A549 (cell line): ENCODE measurements around the gene PIGZ. TPM values are rescaled to one million over a fixed set of nuclear protein-coding genes. Genes with fewer than 3 reads are reported as not detected.

Source experiments
- ATAC-seq, 2 experiments: fragments of 200-7000 bp in 1 of 2; fragments of >200 bp in 1 of 2; cut with Nextera tagmentation in 1 of 2; cut with Tn5 transposase in 1 of 2; 3 replicates each; pipeline versions ENCODE4 v1.8.0 to v1.9.1; 2018 to 2020; ENCODE audit warnings: mild to moderate bottlenecking in 1 of 2, moderate library complexity in 1 of 2
- CTCF ChIA-PET: fragments of 300-600 bp; sonication (Branson Sonifier 250); formaldehyde crosslinking; extraction: SDS; loops from one replicate; lab custom pipeline; 2021; ENCODE audit warnings: antibody characterized with exemption, inconsistent platforms; lab: Yijun Ruan, JAX
- POLR2A ChIA-PET: fragments of 350-600 bp; formaldehyde crosslinking; extraction: SDS; loops from one replicate; lab custom pipeline; 2021; ENCODE audit warnings: antibody characterized with exemption, inconsistent platforms; lab: Yijun Ruan, JAX
- DNase-seq, 2 experiments: peaks; one replicate each; pipeline versions ENCODE4 v3.0.0 to v3.0.0-alpha.2; 2011 to 2016; ENCODE audit warnings: low read depth in 1 of 2, low spot score in 1 of 2
- FAIRE-seq: peaks from 2 replicates; lab custom pipeline; 2011; peaks lifted over from hg19 to GRCh38; lab: Jason Lieb, UNC
- H3K27ac ChIP-seq, 2 experiments: fragments of >200 bp; sonication (Bioruptor Twin); formaldehyde crosslinking; 3 replicates each; pipeline ENCODE4 v1.5.1; 2016 to 2017
- H3K4me1 ChIP-seq: fragments of >200 bp; sonication (Bioruptor Twin); formaldehyde crosslinking; 3 replicates; pipeline ENCODE4 v1.6.1; 2016
- H3K4me2 ChIP-seq: fragments of >200 bp; sonication (Bioruptor Twin); formaldehyde crosslinking; 3 replicates; pipeline ENCODE4 v1.6.1; 2016
- H3K4me3 ChIP-seq: fragments of >200 bp; sonication (Bioruptor Twin); formaldehyde crosslinking; 3 replicates; pipeline ENCODE4 v1.5.1; 2016
- H3K9me3 ChIP-seq: fragments of >200 bp; sonication (Bioruptor Twin); formaldehyde crosslinking; 3 replicates; pipeline ENCODE4 v1.6.1; 2016
- CBX8 ChIP-seq: fragments of 200-600 bp; sonication (generic); IDR thresholded peaks from 2 replicates; pipeline ENCODE4 v1.6.1; 2016
- CHD2 ChIP-seq: fragments of 150-350 bp; IDR thresholded peaks from 2 replicates; pipeline ENCODE4 v1.6.1; 2014; ENCODE audit warnings: low read length; ENCODE audit not compliant: partially characterized antibody
- CHD4 ChIP-seq: fragments of 200-600 bp; sonication (generic); IDR thresholded peaks from 2 replicates; pipeline ENCODE4 v1.6.1; 2016; ENCODE audit warnings: antibody characterized with exemption, mild to moderate bottlenecking, borderline replicate concordance
- EHF ChIP-seq: fragments of 250-450 bp; sonication (Bioruptor Pico); IDR thresholded peaks from 2 replicates; pipeline ENCODE4 v1.5.0; 2020; ENCODE audit warnings: mild to moderate bottlenecking
- EP300 ChIP-seq, 2 experiments: fragments of >200 bp; sonication (Bioruptor Twin); formaldehyde crosslinking; IDR thresholded peaks; 2 replicates in 1 of 2; 3 replicates in 1 of 2; pipeline ENCODE4 v1.6.1; 2016 to 2017
- FOSB ChIP-seq: fragments of 250-450 bp; sonication (Bioruptor Pico); IDR thresholded peaks from 2 replicates; pipeline ENCODE4 v1.5.0; 2020; ENCODE audit warnings: mild to moderate bottlenecking, moderate library complexity
- FOXS1 ChIP-seq: fragments of 250-450 bp; sonication (Bioruptor Pico); IDR thresholded peaks from 2 replicates; pipeline ENCODE4 v1.5.0; 2020; ENCODE audit warnings: mild to moderate bottlenecking, moderate library complexity
- HEYL ChIP-seq: fragments of 250-450 bp; sonication (Bioruptor Pico); IDR thresholded peaks from 2 replicates; pipeline ENCODE4 v1.8.0; 2021; ENCODE audit warnings: mild to moderate bottlenecking, moderate library complexity
- HOXA7 ChIP-seq: fragments of 250-450 bp; sonication (Bioruptor Pico); IDR thresholded peaks from 2 replicates; pipeline ENCODE4 v1.5.0; 2020; ENCODE audit warnings: mild to moderate bottlenecking, moderate library complexity
- HOXB13 ChIP-seq: fragments of 250-450 bp; sonication (Bioruptor Pico); IDR thresholded peaks from 2 replicates; pipeline ENCODE4 v1.5.0; 2020; ENCODE audit warnings: low read depth, mild to moderate bottlenecking, moderate library complexity
- KDM1A ChIP-seq: fragments of 200-600 bp; sonication (generic); IDR thresholded peaks from 2 replicates; pipeline ENCODE4 v1.6.1; 2016; ENCODE audit warnings: low read depth, mild to moderate bottlenecking
- KDM5A ChIP-seq: fragments of 200-600 bp; sonication (generic); IDR thresholded peaks from 2 replicates; pipeline ENCODE4 v1.6.1; 2016; ENCODE audit warnings: antibody characterized with exemption, mild to moderate bottlenecking
- MAZ ChIP-seq: fragments of 150-350 bp; IDR thresholded peaks from 2 replicates; pipeline ENCODE4 v1.6.1; 2014; ENCODE audit warnings: antibody characterized with exemption, low read depth, low read length, borderline replicate concordance
- NFE2L2 ChIP-seq: fragments of 150-350 bp; conservative IDR thresholded peaks from 2 replicates; pipeline ENCODE4 v1.6.1; 2014; ENCODE audit warnings: low read length
- NPAS2 ChIP-seq: fragments of 250-450 bp; sonication (Bioruptor Pico); IDR thresholded peaks from 2 replicates; pipeline ENCODE4 v1.8.0; 2022; ENCODE audit warnings: mild to moderate bottlenecking, moderate library complexity, borderline replicate concordance
- POLR2A ChIP-seq: IDR thresholded peaks from 2 replicates; pipeline ENCODE4 v1.6.1; 2012; ENCODE audit warnings: mild to moderate bottlenecking, low read length
- RNF2 ChIP-seq: fragments of 200-600 bp; sonication (generic); IDR thresholded peaks from 2 replicates; pipeline ENCODE4 v1.6.1; 2016; ENCODE audit warnings: low read depth, mild to moderate bottlenecking, antibody characterized with exemption, moderate library complexity, borderline replicate concordance
- SREBF2 ChIP-seq: fragments of 450-650 bp; IDR thresholded peaks from 2 replicates; pipeline ENCODE4 v1.6.1; 2014; ENCODE audit warnings: mild to moderate bottlenecking, moderate library complexity
- ZC3H11A ChIP-seq: fragments of 450-650 bp; IDR thresholded peaks from 2 replicates; pipeline ENCODE4 v1.6.1; 2014; ENCODE audit warnings: antibody characterized with exemption, mild to moderate bottlenecking
- ZFP36 ChIP-seq: fragments of 450-650 bp; IDR thresholded peaks from 2 replicates; pipeline ENCODE4 v1.6.1; 2014; ENCODE audit warnings: borderline replicate concordance; ENCODE audit not compliant: partially characterized antibody
- ZNF302 ChIP-seq: fragments of 250-450 bp; sonication (Bioruptor Pico); IDR thresholded peaks from 2 replicates; pipeline ENCODE4 v1.9.0; 2021; ENCODE audit warnings: inconsistent platforms, mild to moderate bottlenecking, moderate library complexity
- WGBS: methylation state at CpG from one replicate; pipeline ENCODE4 v1.1.6; 2017; ENCODE audit errors: missing lambda C conversion rate; 5-methylcytosine and 5-hydroxymethylcytosine counted together
- polyA plus RNA-seq, 4 experiments: library from polyadenylated mRNA; depleted of rRNA in 3 of 4; stranded (reverse); fragments of >200 nt; fragmentation: RNase III in 1 of 4; extraction: RNeasy Plus Mini Kit Qiagen cat#74134 plus additional on column Dnase treatment in 1 of 4; gene quantifications; 2 replicates in 3 of 4; 3 replicates in 1 of 4; pipeline ENCODE4 v1.2.3, GENCODE V29; 2011 to 2017
- TF ChIP-seq, protein P1 (sequence below): fragments of >200 bp; sonication (Bioruptor Twin); formaldehyde crosslinking; IDR thresholded peaks from 2 replicates; pipeline ENCODE4 v1.6.1; 2016
- TF ChIP-seq, protein P2 (sequence below): fragments of 150-350 bp; IDR thresholded peaks from 2 replicates; pipeline ENCODE4 v1.6.1; 2014; ENCODE audit warnings: low read depth, mild to moderate bottlenecking, low read length
- TF ChIP-seq, protein P3 (sequence below): fragments of 250-450 bp; sonication (Bioruptor Pico); IDR thresholded peaks from 2 replicates; pipeline ENCODE4 v1.5.0; 2021; ENCODE audit warnings: mild to moderate bottlenecking, moderate library complexity, borderline replicate concordance
- TF ChIP-seq, protein P4 (sequence below): fragments of 450-650 bp; IDR thresholded peaks from 2 replicates; pipeline ENCODE4 v1.6.1; 2014; ENCODE audit warnings: antibody characterized with exemption
- TF ChIP-seq, protein P5 (sequence below): fragments of 200-600 bp; sonication (generic); IDR thresholded peaks from 2 replicates; pipeline ENCODE4 v1.6.1; 2016; ENCODE audit warnings: antibody characterized with exemption, mild to moderate bottlenecking, moderate library complexity

The PIGZ gene
- polyA plus RNA-seq, 2 of the 4 experiments (the other 2 are of a cell fraction), result 1.4 to 1.8 TPM

DNA sequence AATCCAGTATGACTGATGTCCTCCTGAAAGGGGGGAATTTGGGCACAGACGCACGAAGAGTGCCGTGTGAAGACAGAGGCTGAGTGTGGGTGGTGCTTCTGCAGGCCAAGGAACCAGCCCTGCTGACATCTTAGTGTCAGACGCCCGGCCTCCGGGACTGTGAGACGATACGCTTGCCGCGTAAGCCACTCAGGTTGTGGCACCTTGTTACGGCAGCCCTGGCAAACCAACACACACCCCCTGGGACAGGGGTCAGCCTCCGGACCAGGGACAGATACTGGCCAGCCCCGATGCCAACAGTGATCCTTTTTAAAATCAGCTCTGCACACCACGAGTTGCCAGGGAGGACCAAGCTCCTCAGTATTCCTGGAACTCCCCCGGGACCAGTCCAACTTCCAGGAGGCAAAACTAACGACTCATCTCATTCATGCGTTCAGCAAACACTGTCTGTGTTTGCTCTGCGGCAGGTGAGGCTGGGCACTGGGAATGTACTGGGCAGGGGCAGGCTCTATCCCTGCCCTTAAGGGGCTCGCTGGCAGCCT is 21.2 kb upstream of the PIGZ start:
- ATAC-seq (no peak), DNase-seq (no peak), FAIRE-seq (no peak)
- no peak for TF ChIP-seq ZNF302 (CRISPR knock-in tag)
- no peak for TF ChIP-seq CHD2
- no peak for TF ChIP-seq ZFP36
- no peak for TF ChIP-seq ZC3H11A
- TF ChIP-seq FOSB (CRISPR knock-in tag), result no peak
- CTCF ChIA-PET, result interaction anchor here (1.0 to 4.6 kb wide), 3 partner anchors 12 to 40 kb away, joined by 4 to 17 read pairs (median 13); partner anchors contain the start of gene MELTF
- 90% methylated on average over 12 of the region's 19 CpGs for WGBS
- no peak overlapping the region for H3K27ac ChIP-seq
- H3K9me3 ChIP-seq, result no peaks in the 10 kb centered on the region
- H3K4me2 ChIP-seq, result no peak overlapping the region
- POLR2A ChIA-PET, result no interaction called here
- H3K4me3 ChIP-seq, result no peak overlapping the region
- H3K4me1 ChIP-seq, result no peaks in the 10 kb centered on the region

DNA sequence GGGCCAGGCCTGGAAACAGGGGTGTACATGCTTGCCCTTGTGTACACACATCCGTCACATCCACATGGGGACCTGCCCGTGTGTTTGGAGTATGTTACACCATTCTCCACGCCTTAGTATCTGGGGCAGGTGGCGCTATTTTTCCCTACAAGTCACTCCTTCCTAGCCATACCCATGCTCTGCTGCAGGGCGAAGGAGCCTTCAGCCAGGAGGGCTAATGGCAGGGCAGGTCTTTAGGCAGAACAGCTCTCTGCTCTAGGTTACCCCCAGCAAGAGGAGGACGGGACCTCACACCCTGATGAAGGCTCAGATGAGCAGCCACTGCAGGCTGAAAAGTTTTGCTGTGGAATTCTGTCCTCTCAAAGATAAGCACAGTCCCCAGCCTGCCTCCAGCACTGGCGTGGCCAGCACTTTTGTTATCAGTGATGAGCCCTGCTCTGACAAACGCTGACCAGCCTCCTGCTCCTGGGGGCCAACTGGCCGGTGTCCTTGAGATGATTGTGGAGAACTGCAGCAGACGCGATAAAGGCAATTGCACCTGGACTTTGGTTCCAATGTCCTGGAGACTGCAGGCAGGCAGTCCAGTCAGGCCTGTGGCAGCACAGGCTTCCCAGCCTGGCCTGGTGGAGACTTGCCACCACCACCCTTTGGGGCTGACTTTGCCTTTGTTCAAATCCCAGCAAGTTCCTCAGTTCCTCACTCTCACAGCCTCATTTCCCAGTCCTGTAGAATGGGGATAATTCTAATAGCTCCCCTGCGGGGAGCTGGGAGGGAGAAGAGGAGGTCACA is 19.8 kb upstream of the PIGZ start:
- Histone ChIP-seq H3K4me3 (no peak overlapping the region), H3K9me3 (no peaks in the 10 kb centered on the region), H3K4me1 (no peaks in the 10 kb centered on the region), H3K27ac (no peak overlapping the region), H3K4me2 (no peak overlapping the region)
- FAIRE-seq, result no peak
- ATAC-seq, result peak; percentile 80 to 88
- TF ChIP-seq, protein P1, sequence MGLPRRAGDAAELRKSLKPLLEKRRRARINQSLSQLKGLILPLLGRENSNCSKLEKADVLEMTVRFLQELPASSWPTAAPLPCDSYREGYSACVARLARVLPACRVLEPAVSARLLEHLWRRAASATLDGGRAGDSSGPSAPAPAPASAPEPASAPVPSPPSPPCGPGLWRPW, result no peak
- TF ChIP-seq HOXB13 (CRISPR knock-in tag) (no peak), NPAS2 (no peak), HEYL (no peak), CBX8 (no peak)
- TF ChIP-seq, protein P2, sequence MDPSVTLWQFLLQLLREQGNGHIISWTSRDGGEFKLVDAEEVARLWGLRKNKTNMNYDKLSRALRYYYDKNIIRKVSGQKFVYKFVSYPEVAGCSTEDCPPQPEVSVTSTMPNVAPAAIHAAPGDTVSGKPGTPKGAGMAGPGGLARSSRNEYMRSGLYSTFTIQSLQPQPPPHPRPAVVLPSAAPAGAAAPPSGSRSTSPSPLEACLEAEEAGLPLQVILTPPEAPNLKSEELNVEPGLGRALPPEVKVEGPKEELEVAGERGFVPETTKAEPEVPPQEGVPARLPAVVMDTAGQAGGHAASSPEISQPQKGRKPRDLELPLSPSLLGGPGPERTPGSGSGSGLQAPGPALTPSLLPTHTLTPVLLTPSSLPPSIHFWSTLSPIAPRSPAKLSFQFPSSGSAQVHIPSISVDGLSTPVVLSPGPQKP, result no peak
- CTCF ChIA-PET, result interaction anchor here (1.3 to 4.6 kb wide), 2 partner anchors 10 to 41 kb away, joined by 3 to 17 read pairs; partner anchors contain the start of gene MELTF
- peak in 1 of 2 experiments; percentile 44 for DNase-seq
- 57% methylated on average over 10 of the region's 12 CpGs for WGBS
- POLR2A ChIA-PET, result no interaction called here

DNA sequence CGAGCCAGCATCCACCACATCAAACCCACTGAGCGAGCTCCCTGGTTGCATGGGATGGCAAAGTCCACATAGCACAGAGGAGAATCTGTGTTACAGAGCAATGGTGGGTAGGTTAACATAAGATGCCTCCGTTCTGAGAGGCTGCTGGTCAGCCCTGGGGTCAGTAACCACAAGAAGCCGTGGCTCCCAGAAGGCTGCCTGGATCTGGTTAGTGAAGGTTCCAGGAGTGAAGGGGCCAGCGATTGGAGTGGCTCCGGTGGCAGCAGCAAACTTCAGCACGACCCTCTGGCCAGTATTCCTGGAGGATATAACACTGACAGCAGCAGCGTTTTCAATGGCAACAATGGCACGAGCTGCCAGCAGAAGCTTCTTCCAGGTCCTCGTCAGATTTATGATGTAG is 18.4 kb upstream of the PIGZ start:
- WGBS, result 67% methylated on average over 7 of the region's 10 CpGs
- CTCF ChIA-PET, result interaction anchor here (0.6 to 1.3 kb wide), 2 partner anchors 15 to 43 kb away, joined by 3 read pairs; partner anchors contain the start of gene MELTF
- Histone ChIP-seq H3K4me3 (no peak overlapping the region), H3K9me3 (0 out of 3 replicates have a peak, but pooled peaks cover 4% of the 10 kb centered on the region), H3K4me1 (no peaks in the 10 kb centered on the region), H3K4me2 (no peak overlapping the region), H3K27ac (no peak overlapping the region)
- DNase-seq (no peak), FAIRE-seq (no peak), ATAC-seq (no peak)
- POLR2A ChIA-PET, result no interaction called here
- no peak for TF ChIP-seq POLR2A
- TF ChIP-seq RNF2, result no peak
- TF ChIP-seq CHD4, result no peak
- TF ChIP-seq NFE2L2, result no peak
- no peak for TF ChIP-seq HOXA7 (CRISPR knock-in tag)
- TF ChIP-seq, protein P3, sequence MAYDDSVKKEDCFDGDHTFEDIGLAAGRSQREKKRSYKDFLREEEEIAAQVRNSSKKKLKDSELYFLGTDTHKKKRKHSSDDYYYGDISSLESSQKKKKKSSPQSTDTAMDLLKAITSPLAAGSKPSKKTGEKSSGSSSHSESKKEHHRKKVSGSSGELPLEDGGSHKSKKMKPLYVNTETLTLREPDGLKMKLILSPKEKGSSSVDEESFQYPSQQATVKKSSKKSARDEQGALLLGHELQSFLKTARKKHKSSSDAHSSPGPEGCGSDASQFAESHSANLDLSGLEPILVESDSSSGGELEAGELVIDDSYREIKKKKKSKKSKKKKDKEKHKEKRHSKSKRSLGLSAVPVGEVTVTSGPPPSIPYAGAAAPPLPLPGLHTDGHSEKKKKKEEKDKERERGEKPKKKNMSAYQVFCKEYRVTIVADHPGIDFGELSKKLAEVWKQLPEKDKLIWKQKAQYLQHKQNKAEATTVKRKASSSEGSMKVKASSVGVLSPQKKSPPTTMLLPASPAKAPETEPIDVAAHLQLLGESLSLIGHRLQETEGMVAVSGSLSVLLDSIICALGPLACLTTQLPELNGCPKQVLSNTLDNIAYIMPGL (CRISPR knock-in tag), result no peak
- TF ChIP-seq EHF (CRISPR knock-in tag), result no peak
- TF ChIP-seq MAZ, result no peak
- TF ChIP-seq CHD2, result no peak
- no peak for TF ChIP-seq KDM5A
- no peak for TF ChIP-seq FOXS1 (CRISPR knock-in tag)
- no peak for TF ChIP-seq KDM1A
- TF ChIP-seq, protein P4, sequence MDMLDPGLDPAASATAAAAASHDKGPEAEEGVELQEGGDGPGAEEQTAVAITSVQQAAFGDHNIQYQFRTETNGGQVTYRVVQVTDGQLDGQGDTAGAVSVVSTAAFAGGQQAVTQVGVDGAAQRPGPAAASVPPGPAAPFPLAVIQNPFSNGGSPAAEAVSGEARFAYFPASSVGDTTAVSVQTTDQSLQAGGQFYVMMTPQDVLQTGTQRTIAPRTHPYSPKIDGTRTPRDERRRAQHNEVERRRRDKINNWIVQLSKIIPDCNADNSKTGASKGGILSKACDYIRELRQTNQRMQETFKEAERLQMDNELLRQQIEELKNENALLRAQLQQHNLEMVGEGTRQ, result no peak
- no peak for TF ChIP-seq SREBF2
- no peak for TF ChIP-seq EP300 (IDR thresholded peaks at IDR 0.05)
- TF ChIP-seq, protein P5, sequence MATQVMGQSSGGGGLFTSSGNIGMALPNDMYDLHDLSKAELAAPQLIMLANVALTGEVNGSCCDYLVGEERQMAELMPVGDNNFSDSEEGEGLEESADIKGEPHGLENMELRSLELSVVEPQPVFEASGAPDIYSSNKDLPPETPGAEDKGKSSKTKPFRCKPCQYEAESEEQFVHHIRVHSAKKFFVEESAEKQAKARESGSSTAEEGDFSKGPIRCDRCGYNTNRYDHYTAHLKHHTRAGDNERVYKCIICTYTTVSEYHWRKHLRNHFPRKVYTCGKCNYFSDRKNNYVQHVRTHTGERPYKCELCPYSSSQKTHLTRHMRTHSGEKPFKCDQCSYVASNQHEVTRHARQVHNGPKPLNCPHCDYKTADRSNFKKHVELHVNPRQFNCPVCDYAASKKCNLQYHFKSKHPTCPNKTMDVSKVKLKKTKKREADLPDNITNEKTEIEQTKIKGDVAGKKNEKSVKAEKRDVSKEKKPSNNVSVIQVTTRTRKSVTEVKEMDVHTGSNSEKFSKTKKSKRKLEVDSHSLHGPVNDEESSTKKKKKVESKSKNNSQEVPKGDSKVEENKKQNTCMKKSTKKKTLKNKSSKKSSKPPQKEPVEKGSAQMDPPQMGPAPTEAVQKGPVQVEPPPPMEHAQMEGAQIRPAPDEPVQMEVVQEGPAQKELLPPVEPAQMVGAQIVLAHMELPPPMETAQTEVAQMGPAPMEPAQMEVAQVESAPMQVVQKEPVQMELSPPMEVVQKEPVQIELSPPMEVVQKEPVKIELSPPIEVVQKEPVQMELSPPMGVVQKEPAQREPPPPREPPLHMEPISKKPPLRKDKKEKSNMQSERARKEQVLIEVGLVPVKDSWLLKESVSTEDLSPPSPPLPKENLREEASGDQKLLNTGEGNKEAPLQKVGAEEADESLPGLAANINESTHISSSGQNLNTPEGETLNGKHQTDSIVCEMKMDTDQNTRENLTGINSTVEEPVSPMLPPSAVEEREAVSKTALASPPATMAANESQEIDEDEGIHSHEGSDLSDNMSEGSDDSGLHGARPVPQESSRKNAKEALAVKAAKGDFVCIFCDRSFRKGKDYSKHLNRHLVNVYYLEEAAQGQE, result no peak
- no peak for TF ChIP-seq FOSB (CRISPR knock-in tag)
